Type B pancreatic cell (in vitro differentiated cells): Measurements from ENCODE around the gene FUT8. TPM values are rescaled to one million over a fixed set of nuclear protein-coding genes. Genes with fewer than 3 reads are reported as not detected.

Experiments used
- DNase-seq: peaks from one replicate; pipeline ENCODE4 v3.0.0; 2021; ENCODE audit warnings: mixed read lengths; ENCODE audit not compliant: unreplicated experiment; ENCODE audit errors: extremely low spot score
- H3K27ac Mint-ChIP-seq: 2 replicates; pipeline ENCODE4 v1.8.0; 2021; ENCODE audit warnings: mild to moderate bottlenecking, mixed read lengths
- H3K27me3 Mint-ChIP-seq: 2 replicates; pipeline ENCODE4 v1.8.0; 2021; ENCODE audit warnings: mixed read lengths
- H3K36me3 Mint-ChIP-seq: 2 replicates; pipeline ENCODE4 v1.8.0; 2021; ENCODE audit warnings: mixed read lengths
- H3K4me1 Mint-ChIP-seq: one replicate; pipeline ENCODE4 v1.8.0; 2021; ENCODE audit warnings: mixed read lengths; ENCODE audit not compliant: unreplicated experiment
- H3K4me3 Mint-ChIP-seq: 2 replicates; pipeline ENCODE4 v1.8.0; 2021; ENCODE audit warnings: mild to moderate bottlenecking, mixed read lengths
- H3K9me3 Mint-ChIP-seq: 2 replicates; pipeline ENCODE4 v1.8.0; 2021; ENCODE audit warnings: mixed read lengths
- total RNA-seq: library from RNA; stranded (reverse); gene quantifications from 2 replicates; pipeline ENCODE4 v1.2.1, GENCODE V29; 2021; ENCODE audit warnings: low replicate concordance
- TF ChIP-seq, protein P1 (sequence below): fragments of 200-600 bp; sonication (generic); conservative IDR thresholded peaks from 2 replicates; pipeline ENCODE4 v1.5.0; 2021; ENCODE audit warnings: antibody characterized with exemption, mild to moderate bottlenecking

The FUT8 gene
- total RNA-seq, 1 donor from 2014 or later = 67.4 TPM

DNA sequence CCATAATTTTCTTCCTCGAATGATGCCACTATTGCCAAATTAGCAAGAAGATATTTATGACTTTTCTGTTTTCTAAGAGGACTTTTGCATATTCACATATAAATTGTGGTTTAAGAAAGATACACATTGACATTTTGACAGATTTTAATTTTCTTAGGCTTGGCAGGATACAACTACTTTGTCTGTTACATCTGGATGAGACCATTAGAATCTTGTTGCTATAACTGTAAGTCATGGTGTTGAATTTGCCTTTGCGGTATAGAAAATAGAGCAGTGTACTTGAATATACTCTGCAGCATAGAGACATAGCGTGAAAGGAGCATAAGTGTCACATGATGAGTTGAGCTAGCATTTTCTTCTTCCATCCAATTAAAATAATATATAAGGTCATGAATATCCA is 169.3 kb downstream of the FUT8 start:
- Mint-ChIP-seq H3K36me3 (no peaks in the 10 kb centered on the region), H3K4me1 (no peaks in the 10 kb centered on the region), H3K27me3 (no peaks in the 10 kb centered on the region), H3K9me3 (no peaks in the 10 kb centered on the region), H3K4me3 (no peak overlapping the region), H3K27ac (no peak overlapping the region)
- TF ChIP-seq, protein P1, sequence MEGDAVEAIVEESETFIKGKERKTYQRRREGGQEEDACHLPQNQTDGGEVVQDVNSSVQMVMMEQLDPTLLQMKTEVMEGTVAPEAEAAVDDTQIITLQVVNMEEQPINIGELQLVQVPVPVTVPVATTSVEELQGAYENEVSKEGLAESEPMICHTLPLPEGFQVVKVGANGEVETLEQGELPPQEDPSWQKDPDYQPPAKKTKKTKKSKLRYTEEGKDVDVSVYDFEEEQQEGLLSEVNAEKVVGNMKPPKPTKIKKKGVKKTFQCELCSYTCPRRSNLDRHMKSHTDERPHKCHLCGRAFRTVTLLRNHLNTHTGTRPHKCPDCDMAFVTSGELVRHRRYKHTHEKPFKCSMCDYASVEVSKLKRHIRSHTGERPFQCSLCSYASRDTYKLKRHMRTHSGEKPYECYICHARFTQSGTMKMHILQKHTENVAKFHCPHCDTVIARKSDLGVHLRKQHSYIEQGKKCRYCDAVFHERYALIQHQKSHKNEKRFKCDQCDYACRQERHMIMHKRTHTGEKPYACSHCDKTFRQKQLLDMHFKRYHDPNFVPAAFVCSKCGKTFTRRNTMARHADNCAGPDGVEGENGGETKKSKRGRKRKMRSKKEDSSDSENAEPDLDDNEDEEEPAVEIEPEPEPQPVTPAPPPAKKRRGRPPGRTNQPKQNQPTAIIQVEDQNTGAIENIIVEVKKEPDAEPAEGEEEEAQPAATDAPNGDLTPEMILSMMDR = no peak
- no peak for DNase-seq

DNA sequence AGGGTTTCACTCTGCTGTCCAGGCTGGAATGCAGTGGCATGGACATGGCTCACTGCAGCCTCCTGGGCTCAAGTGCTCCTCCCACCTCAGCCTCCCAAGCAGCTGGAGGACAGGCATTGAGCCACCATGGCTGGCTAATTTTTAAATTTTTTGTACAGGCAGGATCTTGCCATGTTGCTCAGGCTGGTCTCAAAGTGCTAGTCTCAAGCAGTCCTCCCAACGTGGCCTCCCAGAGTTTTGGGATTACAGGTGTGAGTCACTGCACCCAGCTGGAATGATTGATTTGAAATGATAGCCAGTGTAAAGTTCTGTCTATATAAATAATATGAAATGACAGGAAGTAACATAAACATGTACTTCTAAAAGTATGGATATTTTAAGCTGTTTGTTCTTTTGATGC is 172.7 kb downstream of the FUT8 start:
- no peak for DNase-seq
- H3K27me3 Mint-ChIP-seq = no peaks in the 10 kb centered on the region
- H3K4me1 Mint-ChIP-seq = peaks cover 5% of the 10 kb centered on the region
- TF ChIP-seq, protein P1 = no peak
- H3K36me3 Mint-ChIP-seq = no peaks in the 10 kb centered on the region
- no peaks in the 10 kb centered on the region for H3K9me3 Mint-ChIP-seq
- no peak overlapping the region for H3K4me3 Mint-ChIP-seq
- H3K27ac Mint-ChIP-seq = no peak overlapping the region

DNA sequence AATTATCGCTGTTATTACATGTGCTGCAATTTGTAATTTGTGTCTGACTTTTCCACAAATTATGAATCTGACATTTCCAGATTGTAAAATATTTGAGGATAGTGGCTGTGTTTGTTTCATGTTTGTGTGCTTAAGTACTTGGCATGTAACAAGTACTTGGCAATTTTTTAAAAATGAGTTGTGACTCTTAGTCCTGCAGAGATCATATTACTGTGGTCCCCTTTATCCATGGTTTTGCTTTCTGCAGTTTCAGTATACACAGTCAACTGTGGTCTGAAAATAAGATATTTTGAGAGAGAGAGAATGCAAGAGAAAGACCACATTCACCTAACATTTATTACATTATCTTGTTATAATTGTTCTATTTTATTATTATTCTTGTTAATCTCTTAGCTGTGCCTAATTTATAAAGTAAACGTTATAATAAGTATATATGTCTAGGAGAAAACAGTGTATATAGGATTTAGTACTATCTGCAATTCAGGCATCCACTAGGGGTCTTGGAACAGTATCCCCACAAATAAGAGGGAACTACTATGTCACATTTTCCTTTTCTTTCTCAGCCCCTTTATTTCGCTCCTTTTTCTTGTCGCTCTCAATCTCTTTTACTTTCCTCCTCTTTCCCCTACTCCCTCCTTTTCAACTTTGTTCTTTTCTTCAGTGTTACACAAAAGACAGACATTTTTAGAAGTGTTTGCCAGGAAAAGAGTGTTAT is 176.1 kb downstream of the FUT8 start:
- Mint-ChIP-seq H3K4me1 (peaks cover 5% of the 10 kb centered on the region), H3K4me3 (no peak overlapping the region), H3K27ac (no peak overlapping the region), H3K36me3 (no peaks in the 10 kb centered on the region), H3K9me3 (no peaks in the 10 kb centered on the region), H3K27me3 (no peaks in the 10 kb centered on the region)
- TF ChIP-seq, protein P1 = peak; percentile 55
- no peak for DNase-seq

DNA sequence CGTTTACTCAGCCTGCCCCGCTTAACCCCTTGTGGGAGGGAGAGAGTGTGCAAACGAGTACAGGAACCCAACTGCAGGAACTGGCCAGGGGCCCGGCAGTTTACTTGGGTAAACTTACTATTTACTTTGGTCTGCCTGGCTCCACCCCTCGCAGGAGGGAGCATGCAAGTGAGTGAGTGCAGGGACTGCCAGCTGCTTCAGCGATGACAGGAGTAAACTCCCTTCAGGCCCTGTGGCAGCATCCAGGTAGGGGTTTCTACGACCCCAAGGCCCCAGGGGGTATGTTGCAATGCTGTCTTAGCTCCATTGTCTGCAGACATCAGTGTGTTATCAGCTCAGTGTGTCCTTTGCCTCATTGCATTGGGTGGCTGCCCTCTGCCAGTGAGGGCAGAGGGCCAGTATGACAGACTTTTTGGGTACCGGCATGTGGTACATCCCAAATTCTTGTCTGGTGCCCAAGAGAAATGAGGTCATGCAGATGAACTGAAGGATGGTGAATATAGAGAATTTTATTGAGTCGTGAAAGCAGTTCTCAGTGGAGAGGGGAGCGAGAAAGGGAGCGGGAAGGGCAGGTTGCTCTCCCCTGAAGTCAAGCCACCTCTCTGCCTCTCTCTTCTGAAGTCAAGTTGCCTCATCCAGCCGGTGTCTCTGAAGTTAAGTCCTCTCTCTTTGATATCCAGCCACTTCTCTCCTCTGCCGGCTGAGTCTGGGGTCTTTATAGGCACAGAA is 181.8 kb downstream of the FUT8 start:
- Mint-ChIP-seq H3K27me3 (no peaks in the 10 kb centered on the region), H3K9me3 (no peaks in the 10 kb centered on the region), H3K4me1 (peaks cover 3% of the 10 kb centered on the region), H3K36me3 (no peaks in the 10 kb centered on the region), H3K27ac (no peak overlapping the region), H3K4me3 (no peak overlapping the region)
- TF ChIP-seq, protein P1 = no peak
- no peak for DNase-seq

DNA sequence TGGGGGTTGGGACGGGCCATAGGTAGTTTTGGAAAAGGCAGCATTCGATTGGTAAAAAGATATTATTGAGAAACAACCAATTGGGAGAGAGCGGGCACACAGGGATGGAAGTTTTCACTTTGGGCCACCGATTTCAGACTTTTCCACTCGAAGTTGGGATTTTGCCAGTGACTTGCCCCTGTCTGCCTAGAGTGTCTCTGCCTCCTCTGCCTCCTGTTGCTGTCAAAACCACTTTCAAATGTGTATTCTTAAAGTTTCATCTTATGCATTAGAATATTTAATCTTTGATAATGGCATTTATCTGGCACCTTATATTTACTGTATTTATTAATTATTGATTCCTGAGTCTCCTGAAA is 182.3 kb downstream of the FUT8 start:
- H3K9me3 Mint-ChIP-seq = no peaks in the 10 kb centered on the region
- no peaks in the 10 kb centered on the region for H3K27me3 Mint-ChIP-seq
- DNase-seq = no peak
- TF ChIP-seq, protein P1 = no peak
- no peak overlapping the region for H3K4me3 Mint-ChIP-seq
- H3K4me1 Mint-ChIP-seq = peaks cover 3% of the 10 kb centered on the region
- H3K27ac Mint-ChIP-seq = no peak overlapping the region
- no peaks in the 10 kb centered on the region for H3K36me3 Mint-ChIP-seq
